B cell (primary cell): ENCODE data around the gene ANP32A.

ENCODE experiments used
- CTCF ChIP-seq: fragments of 200-600 bp; IDR thresholded peaks from one replicate; pipeline ENCODE4 v1.8.0; 2022; ENCODE audit warnings: antibody characterized with exemption, mild to moderate bottlenecking
- EZH2 ChIP-seq: IDR thresholded peaks from 2 replicates; pipeline ENCODE4 v1.6.1; 2012; ENCODE audit warnings: borderline replicate concordance, low read depth, mild to moderate bottlenecking, moderate library complexity, low read length; ENCODE audit not compliant: insufficient read depth, poor library complexity, severe bottlenecking

- TF ChIP-seq CTCF (no peak), EZH2 (no peak)
These were observed 14.3 kb downstream of the ANP32A start for GRCh38 chr15:68806220-68807060.
